T-helper 2 cell treated with Interferon-gamma antibody and Interleukin-4, amounts not matched to agents 5 μg/mL and 100 μg/mL, for 36 hours (primary cell): ENCODE data around the gene CTIF.

ENCODE experiments used
- DNase-seq: peaks from one replicate; pipeline ENCODE4 v3.0.0; 2021; ENCODE audit warnings: low spot score
- H3K27ac Mint-ChIP-seq: one replicate; pipeline ENCODE4 v1.8.0; 2021; ENCODE audit warnings: mild to moderate bottlenecking, mixed read lengths
- H3K27me3 Mint-ChIP-seq: one replicate; pipeline ENCODE4 v1.8.0; 2021; ENCODE audit warnings: low read depth, mixed read lengths
- H3K36me3 Mint-ChIP-seq: one replicate; pipeline ENCODE4 v1.8.0; 2021; ENCODE audit warnings: low read depth, mixed read lengths
- H3K4me1 Mint-ChIP-seq: one replicate; pipeline ENCODE4 v1.8.0; 2021; ENCODE audit warnings: low read depth, mixed read lengths
- H3K4me3 Mint-ChIP-seq: one replicate; pipeline ENCODE4 v1.8.0; 2022; ENCODE audit warnings: mild to moderate bottlenecking, moderate library complexity, mixed read lengths
- H3K9me3 Mint-ChIP-seq: one replicate; pipeline ENCODE4 v1.8.0; 2021; ENCODE audit warnings: mixed read lengths

The CTIF gene

DNA sequence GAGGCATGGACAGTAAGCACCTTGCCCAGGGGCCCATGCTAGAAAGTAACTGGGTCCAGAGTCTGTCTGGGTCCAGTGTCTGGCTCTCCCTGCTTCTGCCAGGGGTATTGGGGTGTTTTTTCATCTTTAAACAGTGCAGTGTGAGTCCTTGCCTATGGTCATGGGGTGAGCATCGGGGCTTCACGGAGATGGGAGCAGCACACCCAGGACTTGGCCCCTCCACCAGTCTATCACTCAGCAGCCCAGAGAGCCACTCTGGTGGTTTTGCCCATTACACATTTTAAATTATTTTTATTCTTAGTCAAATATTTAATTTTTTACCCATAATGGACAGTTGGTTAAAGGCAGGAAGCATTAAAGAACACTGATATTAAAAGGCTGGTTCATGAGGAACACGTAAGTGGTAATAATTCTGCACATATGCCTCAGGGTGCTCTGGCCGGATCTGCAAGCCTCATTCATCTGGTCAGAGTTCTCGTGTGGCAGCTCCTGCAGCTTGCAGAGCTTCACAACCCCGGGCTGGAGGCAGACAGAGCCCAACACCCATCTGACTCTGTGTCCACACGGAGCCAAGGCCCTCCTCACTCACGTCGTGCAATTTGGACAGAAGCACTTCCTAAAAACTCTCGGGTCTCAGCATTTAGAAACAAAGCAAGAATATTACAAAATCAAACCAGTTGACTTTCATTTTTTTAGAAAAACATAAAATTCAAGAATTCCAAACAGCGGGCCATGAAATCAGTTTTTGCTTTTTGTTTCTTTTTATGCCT is 204.1 kb downstream of the CTIF start:
- Mint-ChIP-seq H3K27ac (no peak overlapping the region), H3K9me3 (no peaks in the 10 kb centered on the region), H3K4me3 (no peak overlapping the region)

DNA sequence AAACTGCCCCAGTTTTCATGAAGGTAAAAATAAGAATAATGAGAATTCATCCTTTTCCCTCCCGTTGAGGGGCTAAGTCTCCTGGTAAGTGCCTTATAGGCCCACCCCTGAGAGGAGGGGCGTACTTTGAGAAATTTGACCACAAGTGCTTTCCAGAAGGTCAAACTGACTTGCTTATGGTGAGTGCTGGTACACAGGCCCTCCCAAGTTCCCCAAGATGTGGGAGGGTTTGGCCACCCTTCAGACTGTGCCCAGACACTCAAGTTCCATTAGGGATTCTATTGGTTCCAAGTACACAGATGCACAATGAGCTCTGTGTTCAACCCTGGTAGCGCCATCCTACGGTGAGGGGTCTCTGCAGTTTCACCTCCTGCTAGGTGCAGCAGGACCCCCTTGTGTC is 205.1 kb downstream of the CTIF start:
- DNase-seq: no peak
- Mint-ChIP-seq H3K36me3 (no peaks in the 10 kb centered on the region), H3K27ac (no peak overlapping the region), H3K4me3 (no peak overlapping the region), H3K27me3 (no peaks in the 10 kb centered on the region), H3K9me3 (no peaks in the 10 kb centered on the region), H3K4me1 (no peaks in the 10 kb centered on the region)

More for the DNA sequence above, 204.1 kb downstream of the CTIF start:
- H3K4me1 Mint-ChIP-seq: no peaks in the 10 kb centered on the region
- no peaks in the 10 kb centered on the region for H3K27me3 Mint-ChIP-seq
- no peaks in the 10 kb centered on the region for H3K36me3 Mint-ChIP-seq
- DNase-seq: no peak

DNA sequence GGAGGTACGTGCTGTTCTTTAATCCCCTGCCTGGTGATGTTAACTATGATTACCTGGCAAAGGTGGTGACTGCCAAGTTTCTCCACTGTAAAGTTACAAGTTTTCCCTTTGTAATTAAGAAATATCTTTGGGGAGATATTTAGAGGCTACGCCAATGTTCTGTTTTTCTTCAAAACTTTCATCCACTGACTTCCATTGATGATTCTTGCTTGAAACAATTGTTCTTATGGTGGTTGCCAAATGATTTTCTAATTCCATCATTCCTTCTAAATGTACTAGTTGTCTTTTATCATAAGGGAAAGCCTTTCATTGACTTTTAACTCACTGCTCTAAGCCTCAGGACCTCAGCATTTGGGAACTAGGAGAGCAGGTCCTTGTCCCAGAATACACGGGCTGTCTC is 206.5 kb downstream of the CTIF start:
- no peak for DNase-seq
- no peaks in the 10 kb centered on the region for H3K4me1 Mint-ChIP-seq
- H3K9me3 Mint-ChIP-seq: no peaks in the 10 kb centered on the region
- H3K27ac Mint-ChIP-seq: no peak overlapping the region
- no peak overlapping the region for H3K4me3 Mint-ChIP-seq
- H3K36me3 Mint-ChIP-seq: no peaks in the 10 kb centered on the region
- H3K27me3 Mint-ChIP-seq: no peaks in the 10 kb centered on the region

DNA sequence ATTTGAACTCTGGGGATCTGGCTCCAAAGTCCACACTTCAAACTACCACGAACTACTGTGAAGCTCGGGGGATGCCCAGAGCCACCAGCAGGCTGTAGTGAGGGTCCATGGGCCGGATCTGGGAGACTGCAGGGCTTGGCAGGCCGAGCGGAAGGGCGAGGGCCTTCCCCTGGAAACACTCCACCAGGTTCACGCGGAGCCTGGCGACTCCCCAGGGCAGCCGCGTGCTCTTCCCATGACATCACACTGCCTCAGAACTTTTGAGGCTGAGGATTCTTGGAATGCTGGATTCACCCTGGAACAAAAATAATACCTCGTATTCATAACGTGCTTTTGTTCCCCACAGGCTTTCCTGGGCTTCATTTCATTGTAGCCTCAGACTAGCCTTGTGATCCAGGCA is 210.9 kb downstream of the CTIF start:
- no peaks in the 10 kb centered on the region for H3K36me3 Mint-ChIP-seq
- no peak overlapping the region for H3K27ac Mint-ChIP-seq
- no peaks in the 10 kb centered on the region for H3K27me3 Mint-ChIP-seq
- no peak overlapping the region for H3K4me3 Mint-ChIP-seq
- H3K9me3 Mint-ChIP-seq: no peaks in the 10 kb centered on the region
- H3K4me1 Mint-ChIP-seq: no peaks in the 10 kb centered on the region
- no peak for DNase-seq

DNA sequence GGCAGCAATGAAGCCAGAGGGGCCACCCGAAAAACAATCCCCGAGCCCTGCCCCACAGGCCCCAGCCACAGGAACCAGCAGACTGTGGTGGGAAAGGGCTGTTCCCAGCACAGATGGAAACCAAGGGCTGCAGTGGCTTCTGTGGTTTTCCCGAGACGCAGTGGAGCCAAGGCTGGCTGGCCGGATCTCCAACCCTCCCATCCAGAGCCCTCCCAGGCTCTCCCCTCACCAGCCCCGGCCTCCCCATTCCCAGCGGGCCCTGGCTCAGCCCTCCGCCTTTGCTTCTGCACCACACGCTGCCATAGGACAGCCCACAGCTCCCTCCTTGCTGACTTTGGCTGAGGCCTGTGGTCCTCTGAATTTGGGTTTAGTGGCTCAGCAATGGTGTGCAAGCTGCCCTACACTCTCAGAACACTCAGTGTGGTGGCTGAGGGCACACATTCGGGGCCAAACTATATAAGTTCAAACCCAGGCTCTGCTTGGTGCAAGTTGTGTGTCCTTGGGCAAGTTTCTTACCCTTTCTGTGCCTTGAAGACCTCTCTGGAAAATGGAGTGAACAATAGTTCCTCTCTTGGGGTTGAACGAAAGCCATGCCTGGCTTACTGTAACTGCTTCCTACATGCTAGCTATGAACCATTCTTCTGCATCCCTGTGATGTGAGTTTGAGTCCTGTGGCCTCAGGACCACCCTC is 211.8 kb downstream of the CTIF start:
- Mint-ChIP-seq H3K9me3 (no peaks in the 10 kb centered on the region), H3K4me3 (no peak overlapping the region), H3K27me3 (no peaks in the 10 kb centered on the region), H3K4me1 (no peaks in the 10 kb centered on the region), H3K36me3 (no peaks in the 10 kb centered on the region), H3K27ac (no peak overlapping the region)
- DNase-seq: no peak

DNA sequence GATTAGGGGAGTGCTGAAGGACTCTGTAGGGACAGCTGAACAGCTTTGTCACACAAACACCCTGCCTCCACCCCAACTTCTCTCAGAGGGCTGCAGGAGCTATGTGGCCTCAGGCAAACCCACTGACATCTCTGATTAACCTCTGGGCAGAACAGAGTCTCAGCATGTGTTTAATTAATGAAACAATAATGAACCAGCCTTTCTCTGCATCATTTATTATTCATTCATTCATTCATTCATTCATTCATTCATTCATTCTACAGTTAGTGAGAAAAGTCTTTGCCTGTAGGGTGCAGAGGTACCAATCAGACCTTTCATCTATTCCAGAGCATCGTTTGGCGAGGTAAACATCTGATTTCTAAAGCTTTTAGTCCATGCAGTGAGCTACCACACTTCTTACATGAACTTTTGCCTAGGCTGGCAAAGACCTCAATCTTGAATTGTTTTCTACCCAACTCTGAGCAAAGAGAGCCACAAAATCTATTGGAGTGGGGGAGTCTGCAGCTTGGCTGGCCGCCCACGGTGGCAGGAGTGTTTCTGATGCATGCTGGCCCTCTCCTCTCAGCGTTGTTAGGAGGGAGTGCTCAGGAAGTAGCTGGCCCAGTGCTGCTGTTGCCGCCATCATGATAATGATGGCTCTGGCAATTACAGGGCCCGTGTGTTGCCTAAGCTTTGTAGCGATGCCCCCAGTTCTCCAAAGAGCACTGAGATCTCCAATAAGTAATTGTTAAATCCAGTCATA is 213.1 kb downstream of the CTIF start:
- no peak overlapping the region for H3K4me3 Mint-ChIP-seq
- no peaks in the 10 kb centered on the region for H3K27me3 Mint-ChIP-seq
- H3K36me3 Mint-ChIP-seq: no peaks in the 10 kb centered on the region
- DNase-seq: no peak
- H3K27ac Mint-ChIP-seq: no peak overlapping the region
- no peaks in the 10 kb centered on the region for H3K4me1 Mint-ChIP-seq
- H3K9me3 Mint-ChIP-seq: no peaks in the 10 kb centered on the region

DNA sequence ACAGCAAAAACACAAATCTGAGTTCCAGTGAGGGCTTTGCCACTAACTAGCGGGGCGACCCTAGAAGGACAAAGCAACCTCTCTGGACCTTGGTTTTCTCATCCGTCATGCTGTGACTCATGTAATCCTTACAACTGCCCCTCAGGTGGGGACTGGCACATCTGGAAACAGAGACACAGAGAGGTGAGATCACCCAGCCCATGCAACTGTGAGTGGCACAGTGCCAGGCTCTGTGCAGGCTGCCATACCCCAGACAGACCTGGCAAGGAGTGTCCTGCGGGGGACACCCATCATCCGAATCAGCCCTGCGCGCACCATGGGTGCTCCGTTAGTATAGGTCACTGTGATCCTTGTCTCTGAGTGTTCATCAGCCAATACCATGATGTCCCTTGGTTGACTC is 213.6 kb downstream of the CTIF start:
- Mint-ChIP-seq H3K27ac (no peak overlapping the region), H3K4me3 (no peak overlapping the region), H3K4me1 (no peaks in the 10 kb centered on the region), H3K9me3 (no peaks in the 10 kb centered on the region), H3K27me3 (no peaks in the 10 kb centered on the region), H3K36me3 (no peaks in the 10 kb centered on the region)
- DNase-seq: no peak

DNA sequence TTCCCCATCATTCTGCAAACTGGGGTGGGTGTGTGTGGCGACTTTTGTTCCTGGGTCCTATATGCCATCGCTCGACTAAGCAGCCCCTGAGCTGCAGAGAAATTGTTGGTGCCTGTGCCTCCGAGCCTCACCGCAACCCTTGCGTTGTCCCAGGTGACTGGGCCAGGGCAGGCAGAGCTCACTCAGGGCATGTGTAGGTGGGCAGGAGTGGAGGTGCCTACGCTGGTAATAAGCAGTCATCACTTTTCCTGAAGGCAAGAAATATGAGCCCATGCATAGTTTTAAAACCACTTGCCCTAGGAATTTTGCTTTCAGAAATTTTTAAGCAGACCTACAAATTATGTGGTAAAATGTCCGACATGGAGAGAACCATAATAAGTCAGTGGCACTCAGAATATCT is 214.1 kb downstream of the CTIF start:
- Mint-ChIP-seq H3K4me1 (no peaks in the 10 kb centered on the region), H3K4me3 (no peak overlapping the region), H3K9me3 (no peaks in the 10 kb centered on the region), H3K27me3 (no peaks in the 10 kb centered on the region), H3K36me3 (no peaks in the 10 kb centered on the region), H3K27ac (no peak overlapping the region)
- no peak for DNase-seq

DNA sequence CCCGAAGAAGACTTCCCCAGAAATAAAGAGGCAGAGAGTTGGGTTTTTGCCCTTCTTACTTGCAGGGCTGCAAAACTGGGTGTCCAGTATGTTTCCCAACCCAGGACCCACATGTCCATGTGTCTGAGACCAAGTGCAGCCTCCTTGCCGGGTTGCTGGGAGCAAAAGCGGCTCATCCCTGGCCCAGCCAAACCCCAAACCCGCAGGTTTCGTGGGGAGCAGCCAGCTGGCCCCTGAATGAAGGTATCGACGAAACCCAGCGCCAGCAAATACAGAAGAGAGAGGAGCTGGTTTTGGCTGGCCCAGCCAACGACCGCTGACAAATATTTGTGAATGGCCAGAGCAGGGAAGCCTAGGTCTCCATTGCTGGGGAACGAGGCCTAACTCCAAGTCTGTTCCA is 214.9 kb downstream of the CTIF start:
- no peaks in the 10 kb centered on the region for H3K27me3 Mint-ChIP-seq
- no peak overlapping the region for H3K4me3 Mint-ChIP-seq
- no peaks in the 10 kb centered on the region for H3K9me3 Mint-ChIP-seq
- DNase-seq: no peak
- no peak overlapping the region for H3K27ac Mint-ChIP-seq
- no peaks in the 10 kb centered on the region for H3K36me3 Mint-ChIP-seq
- no peaks in the 10 kb centered on the region for H3K4me1 Mint-ChIP-seq

DNA sequence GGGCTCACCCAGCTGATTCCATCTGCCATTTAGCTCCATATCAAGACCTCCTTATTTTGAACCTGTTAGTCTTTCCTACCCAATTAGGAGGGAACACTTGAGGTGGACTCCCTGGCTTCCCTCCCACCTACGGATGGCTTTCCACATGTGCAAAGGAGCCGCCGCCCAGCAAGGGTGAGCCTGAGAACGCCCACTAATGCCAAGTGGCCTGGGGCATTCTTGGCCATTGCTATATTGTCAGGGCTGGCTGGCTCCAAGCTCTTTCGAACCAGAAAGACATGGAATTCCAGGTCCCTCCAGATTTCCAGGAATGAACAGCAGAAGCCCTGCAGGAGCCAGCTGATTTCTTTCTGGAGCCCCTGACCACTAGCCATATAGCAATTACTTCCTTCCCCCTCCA is 215.7 kb downstream of the CTIF start:
- no peak for DNase-seq
- Mint-ChIP-seq H3K36me3 (no peaks in the 10 kb centered on the region), H3K4me3 (no peak overlapping the region), H3K9me3 (no peaks in the 10 kb centered on the region), H3K27me3 (no peaks in the 10 kb centered on the region), H3K27ac (no peak overlapping the region), H3K4me1 (no peaks in the 10 kb centered on the region)

DNA sequence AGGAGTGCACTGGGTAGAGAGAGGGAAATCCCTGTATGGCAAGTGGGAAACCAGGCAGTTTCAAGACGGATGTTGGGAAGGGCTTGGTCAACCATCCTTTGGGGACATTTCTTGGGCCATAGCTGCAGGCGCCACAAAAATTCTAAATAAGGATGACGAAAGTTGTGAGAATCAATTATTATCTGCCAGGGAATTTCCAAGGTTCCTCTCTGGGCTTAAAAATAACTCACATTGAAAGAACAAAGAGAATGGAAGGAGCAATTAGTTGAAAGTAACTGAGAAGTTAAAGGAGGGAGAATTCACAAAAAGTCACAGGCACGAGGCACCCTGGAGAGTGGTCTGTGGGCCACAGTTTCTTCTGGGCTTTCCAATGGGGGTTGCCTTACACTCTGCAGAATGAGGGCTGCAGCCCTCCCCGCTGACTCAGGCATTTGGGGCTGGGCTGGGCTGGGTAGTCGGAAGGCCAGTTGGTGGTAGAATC is 216.2 kb downstream of the CTIF start:
- H3K27ac Mint-ChIP-seq: no peak overlapping the region
- no peaks in the 10 kb centered on the region for H3K9me3 Mint-ChIP-seq
- no peaks in the 10 kb centered on the region for H3K27me3 Mint-ChIP-seq
- DNase-seq: no peak
- no peak overlapping the region for H3K4me3 Mint-ChIP-seq
- H3K36me3 Mint-ChIP-seq: no peaks in the 10 kb centered on the region
- H3K4me1 Mint-ChIP-seq: no peaks in the 10 kb centered on the region

DNA sequence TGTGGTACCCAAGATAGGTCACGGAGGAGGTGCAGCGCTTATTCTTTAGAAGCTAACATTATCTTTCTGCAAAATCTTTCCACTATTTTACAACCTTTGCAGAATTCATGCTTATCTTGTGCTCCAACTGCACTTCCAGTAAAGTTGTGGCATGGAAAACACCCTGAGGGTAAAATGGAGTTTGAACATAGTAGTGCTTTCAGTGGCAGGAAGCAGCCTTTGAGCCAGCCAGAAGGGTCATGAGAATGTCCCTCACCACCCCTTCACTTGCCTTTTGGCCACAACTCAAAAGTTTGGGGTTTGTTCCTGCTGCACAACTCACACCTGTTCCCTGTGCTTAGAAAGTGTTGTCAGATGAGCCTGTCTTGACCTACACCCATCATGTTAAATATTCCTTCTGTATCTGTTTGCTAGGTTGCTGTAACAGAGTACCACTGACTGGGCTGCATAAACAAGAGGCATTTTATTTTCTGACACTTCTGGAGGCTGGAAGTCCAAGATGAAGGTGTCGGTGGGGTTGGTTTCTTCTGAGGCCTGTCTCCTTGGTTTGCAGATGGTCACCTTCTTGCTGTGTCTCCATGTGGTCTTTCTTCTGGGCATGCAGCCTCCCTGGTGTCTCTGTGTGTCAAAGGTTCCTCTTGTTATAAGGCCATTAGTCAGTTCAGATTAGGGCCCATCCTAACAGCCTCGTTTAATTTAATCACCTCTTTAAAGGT is 217.8 kb downstream of the CTIF start:
- Mint-ChIP-seq H3K4me3 (no peak overlapping the region), H3K9me3 (no peaks in the 10 kb centered on the region), H3K27me3 (no peaks in the 10 kb centered on the region), H3K36me3 (no peaks in the 10 kb centered on the region), H3K27ac (no peak overlapping the region), H3K4me1 (no peaks in the 10 kb centered on the region)
- DNase-seq: no peak

DNA sequence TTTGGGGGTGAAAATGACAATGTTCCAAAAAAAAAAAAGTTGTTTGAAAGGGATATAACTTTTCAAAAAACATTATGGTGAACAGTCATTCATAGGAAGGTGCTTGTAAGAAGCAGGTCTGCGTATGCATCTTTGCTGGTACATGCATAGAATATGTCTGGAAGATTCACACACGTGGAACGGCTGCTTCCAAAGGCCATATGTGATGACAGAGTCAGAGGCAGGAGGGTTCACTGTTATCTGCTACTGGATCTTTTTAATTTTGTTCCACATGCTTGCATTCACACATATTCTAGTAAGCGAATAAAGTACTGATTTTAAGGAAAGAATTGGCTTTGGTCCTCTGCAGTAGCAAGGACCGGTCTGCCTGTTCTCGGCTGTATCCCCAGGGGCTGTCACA is 218.5 kb downstream of the CTIF start:
- Mint-ChIP-seq H3K4me3 (no peak overlapping the region), H3K27me3 (no peaks in the 10 kb centered on the region), H3K4me1 (no peaks in the 10 kb centered on the region), H3K9me3 (no peaks in the 10 kb centered on the region), H3K36me3 (no peaks in the 10 kb centered on the region), H3K27ac (no peak overlapping the region)
- DNase-seq: no peak

DNA sequence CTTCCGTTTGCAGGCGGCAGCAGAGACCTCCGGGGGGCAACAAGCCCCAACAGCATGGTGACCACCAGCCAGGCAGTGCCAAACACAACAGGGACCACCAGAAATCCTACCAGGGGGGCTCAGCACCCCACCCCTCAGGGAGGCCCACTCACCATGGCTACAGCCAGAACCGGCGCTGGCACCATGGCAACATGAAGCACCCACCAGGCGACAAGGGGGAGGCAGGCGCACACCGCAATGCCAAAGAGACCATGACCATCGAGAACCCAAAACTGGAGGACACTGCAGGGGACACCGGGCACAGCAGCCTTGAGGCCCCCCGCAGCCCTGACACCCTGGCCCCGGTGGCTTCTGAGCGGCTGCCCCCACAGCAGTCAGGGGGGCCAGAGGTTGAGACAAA is 219.1 kb downstream of the CTIF start:
- Mint-ChIP-seq H3K4me1 (no peaks in the 10 kb centered on the region), H3K27ac (no peak overlapping the region), H3K36me3 (no peaks in the 10 kb centered on the region), H3K27me3 (no peaks in the 10 kb centered on the region), H3K4me3 (no peak overlapping the region), H3K9me3 (no peaks in the 10 kb centered on the region)
- DNase-seq: no peak
